Spleen (tissue), 11 donors: ENCODE data around the gene IMMP2L. TPM values are rescaled to one million over a fixed set of nuclear protein-coding genes. Genes with fewer than 3 reads are reported as not detected.

Source experiments
- DNase-seq: peaks from one replicate; pipeline ENCODE4 v3.0.0-alpha.2; 2020
- H3K27ac ChIP-seq, 8 donors: fragments of 200-600 bp; sonication (generic) in 7 of 8; 1 replicate in 4 of 8; 2 replicates in 4 of 8; pipeline versions ENCODE4 v1.5.0 to v1.8.0; 2016 to 2021; ENCODE audit warnings: inconsistent platforms in 4 of 8, mild to moderate bottlenecking in 4 of 8, moderate library complexity in 1 of 8
- H3K27me3 ChIP-seq, 7 donors: fragments of 200-600 bp; sonication (generic) in 6 of 7; replicated peaks in 1 of 7; 1 replicate in 4 of 7; 2 replicates in 3 of 7; pipeline versions ENCODE4 v1.5.0 to v1.8.0; 2016 to 2021; ENCODE audit warnings: inconsistent platforms in 3 of 7, mild to moderate bottlenecking in 1 of 7
- H3K36me3 ChIP-seq, 6 donors: fragments of 200-600 bp; sonication (generic) in 5 of 6; 1 replicate in 4 of 6; 2 replicates in 2 of 6; pipeline versions ENCODE4 v1.5.0 to v1.8.0; 2016 to 2021; ENCODE audit warnings: inconsistent platforms in 2 of 6
- H3K4me1 ChIP-seq, 6 donors: fragments of 200-600 bp; sonication (generic) in 5 of 6; 1 replicate in 3 of 6; 2 replicates in 3 of 6; pipeline versions ENCODE4 v1.5.0 to v1.8.0; 2016 to 2021; ENCODE audit warnings: inconsistent platforms in 3 of 6
- H3K4me3 ChIP-seq, 8 donors: fragments of 200-600 bp; sonication (generic) in 7 of 8; 1 replicate in 4 of 8; 2 replicates in 4 of 8; pipeline versions ENCODE4 v1.5.0 to v1.8.0; 2016 to 2021; ENCODE audit warnings: inconsistent platforms in 4 of 8, mild to moderate bottlenecking in 4 of 8, moderate library complexity in 2 of 8
- H3K9me3 ChIP-seq, 8 donors: fragments of 200-600 bp; sonication (generic) in 7 of 8; 1 replicate in 4 of 8; 2 replicates in 4 of 8; pipeline versions ENCODE4 v1.5.0 to v1.8.0; 2016 to 2021; ENCODE audit warnings: inconsistent platforms in 4 of 8
- CTCF ChIP-seq, 11 experiments: fragments of 200-600 bp in 7 of 11; fragments of 450-650 bp in 4 of 11; sonication (generic) in 4 of 11; IDR thresholded peaks in 8 of 11; conservative IDR thresholded peaks in 3 of 11; 1 replicate in 7 of 11; 2 replicates in 4 of 11; pipeline versions ENCODE4 v1.4.0 to v1.8.0; 2016 to 2021; ENCODE audit warnings: antibody characterized with exemption in 11 of 11, inconsistent platforms in 4 of 11, mild to moderate bottlenecking in 1 of 11
- POLR2A ChIP-seq, 3 donors: fragments of 450-650 bp; IDR thresholded peaks; one replicate each; pipeline ENCODE4 v1.5.1; 2017; ENCODE audit warnings: antibody characterized with exemption in 3 of 3, mild to moderate bottlenecking in 1 of 3
- POLR2AphosphoS5 ChIP-seq, 3 donors: sonication (generic); formaldehyde crosslinking; IDR thresholded peaks; one replicate each; pipeline ENCODE4 v1.5.1; 2017; ENCODE audit warnings: antibody characterized with exemption in 3 of 3
- WGBS, 5 donors: extraction: QIAGEN DNeasy Blood & Tissue Kit in 3 of 5; methylation state at CpG; one replicate each; pipeline versions ENCODE4 v1.1.5 to v1.1.7; 2013 to 2018; 5-methylcytosine and 5-hydroxymethylcytosine counted together
- intact Hi-C: fragments of 100-400 bp; cut with DNase I; formaldehyde crosslinking; loops from one replicate; pipeline ENCODE4 v1.15.0; 2023; ENCODE audit warnings: low total_unique reads
- polyA plus RNA-seq, 3 donors: library from polyadenylated mRNA; stranded (reverse); fragments of 200-250 nt; gene quantifications; one replicate each; pipeline ENCODE4 v1.2.1, GENCODE V29; 2013
- total RNA-seq, 7 donors: library from RNA; depleted of rRNA in 3 of 7; stranded (reverse); fragments of >200 nt in 3 of 7; fragmentation: NEBNext Ultra II Directional in 4 of 7; extraction: Animal tissue kit (Norgen Biotek cat#: 25700) in 4 of 7; gene quantifications; one replicate each; pipeline versions ENCODE4 v1.1.0 to v1.2.1, GENCODE V29; 2016 to 2021
- donor health status: healthy with polysubstance abuse.
- donor health status: DM: no; HTN: no; CAD: no; lungs with moderate emphysema.
- donor health status: DM: no; HTN: no; CAD: no.
- donor health status: Bipolar disorder and iron deficiency.
- donor health status: healthy.
- donor health status: DM: no; HTN: no; CAD: no.
- donor health status: DM: yes; HTN: yes; CAD: no.

IMMP2L gene
- total and polyA plus RNA-seq, 10 donors, result 6.5 to 32.7 (median 9.8) TPM

- Histone ChIP-seq H3K4me1 (no peaks in the 10 kb centered on the region), H3K9me3 (no peaks in the 10 kb centered on the region), H3K36me3 (no peaks in the 10 kb centered on the region), H3K27ac (no peak overlapping the region), H3K4me3 (no peak overlapping the region), H3K27me3 (no peaks in the 10 kb centered on the region)
- DNase-seq, result peak; percentile 36
- intact Hi-C loops, result no loop called here
- 89 to 96% (median 91%) methylated on average over 10 of the region's 10 CpGs for WGBS, 5 donors
- no peak for TF ChIP-seq CTCF (IDR thresholded peaks at IDR 0.05 in 8 of 11, conservative IDR thresholded peaks at IDR 0.05 in 3 of 11)
- no peak for TF ChIP-seq POLR2A (IDR thresholded peaks at IDR 0.05)
- no peak for TF ChIP-seq POLR2AphosphoS5 (IDR thresholded peaks at IDR 0.05)
Measured at GRCh38 chr7:110988890-110989501, 573.3 kb downstream of the IMMP2L start.

GRCh38 chr7:110988348-110988747 lies 573.9 kb downstream of the IMMP2L start:
- no peaks in the 10 kb centered on the region for H3K9me3 ChIP-seq
- no peak overlapping the region for H3K27ac ChIP-seq
- no peak overlapping the region for H3K4me3 ChIP-seq
- H3K36me3 ChIP-seq, result no peaks in the 10 kb centered on the region
- no peaks in the 10 kb centered on the region for H3K27me3 ChIP-seq
- TF ChIP-seq CTCF (IDR thresholded peaks at IDR 0.05 in 8 of 11, conservative IDR thresholded peaks at IDR 0.05 in 3 of 11) (no peak), POLR2AphosphoS5 (IDR thresholded peaks at IDR 0.05) (no peak), POLR2A (IDR thresholded peaks at IDR 0.05) (no peak)
- WGBS, 5 donors, result 85 to 92% (median 90%) methylated on average over 2 of the region's 2 CpGs
- no peak for DNase-seq
- H3K4me1 ChIP-seq, result no peaks in the 10 kb centered on the region
- intact Hi-C loops, result no loop called here

GRCh38 chr7:110987127-110987693 lies 575.1 kb downstream of the IMMP2L start:
- no peaks in the 10 kb centered on the region for H3K36me3 ChIP-seq
- no peaks in the 10 kb centered on the region for H3K9me3 ChIP-seq
- H3K4me1 ChIP-seq, result no peaks in the 10 kb centered on the region
- no peak for TF ChIP-seq POLR2A (IDR thresholded peaks at IDR 0.05)
- TF ChIP-seq POLR2AphosphoS5 (IDR thresholded peaks at IDR 0.05), result no peak
- no peak for TF ChIP-seq CTCF (IDR thresholded peaks at IDR 0.05 in 8 of 11, conservative IDR thresholded peaks at IDR 0.05 in 3 of 11)
- no peak for DNase-seq
- WGBS, 5 donors, result 93 to 100% (median 98%) methylated on average over 1 of the region's 1 CpG
- H3K27me3 ChIP-seq, result no peaks in the 10 kb centered on the region
- H3K27ac ChIP-seq, result no peak overlapping the region
- intact Hi-C loops, result no loop called here
- no peak overlapping the region for H3K4me3 ChIP-seq

GRCh38 chr7:110983822-110984456 lies 578.4 kb downstream of the IMMP2L start:
- 73 to 87% (median 79%) methylated on average over 3 of the region's 3 CpGs for WGBS, 5 donors
- Histone ChIP-seq H3K27ac (no peak overlapping the region), H3K9me3 (no peaks in the 10 kb centered on the region), H3K4me3 (no peak overlapping the region), H3K4me1 (no peaks in the 10 kb centered on the region), H3K27me3 (no peaks in the 10 kb centered on the region), H3K36me3 (no peaks in the 10 kb centered on the region)
- DNase-seq, result no peak
- no peak for TF ChIP-seq POLR2A (IDR thresholded peaks at IDR 0.05)
- no peak for TF ChIP-seq POLR2AphosphoS5 (IDR thresholded peaks at IDR 0.05)
- TF ChIP-seq CTCF (IDR thresholded peaks at IDR 0.05 in 8 of 11, conservative IDR thresholded peaks at IDR 0.05 in 3 of 11), result no peak
- intact Hi-C loops, result no loop called here
